Keratinocyte (primary cell): ENCODE data around the gene FZD2.

Experiments used
- CTCF ChIP-seq, 3 experiments: IDR thresholded peaks in 1 of 3; conservative IDR thresholded peaks in 1 of 3; optimal IDR thresholded peaks in 1 of 3; 2 replicates in 2 of 3; 3 replicates in 1 of 3; pipeline versions ENCODE3 to v1.5.1; 2011; ENCODE audit warnings: low read length in 3 of 3, mild to moderate bottlenecking in 3 of 3, moderate library complexity in 2 of 3, control low read depth in 1 of 3, inconsistent platforms in 1 of 3; ENCODE audit not compliant: insufficient read depth in 2 of 3; ENCODE audit errors: extremely low read depth in 1 of 3
- EZH2 ChIP-seq: IDR thresholded peaks from one replicate; pipeline ENCODE4 v1.6.1; 2012; ENCODE audit warnings: inconsistent platforms, mild to moderate bottlenecking, low read length, moderate library complexity

GRCh38 chr17:44547625-44548267 lies 9.5 kb upstream of the FZD2 start:
- no peak for TF ChIP-seq CTCF (optimal IDR thresholded peaks at IDR 0.05 in 1 of 3, IDR thresholded peaks at IDR 0.05 in 1 of 3, conservative IDR thresholded peaks at IDR 0.05 in 1 of 3; ENCODE audit: extremely low read depth in 1 of 3, insufficient read depth in 2 of 3, low read length in 3 of 3)
- no peak for TF ChIP-seq EZH2
